GM18873 (cell line): ENCODE results near the gene KL.

ENCODE experiments used
- ATAC-seq: cut with Tn5 transposase; IDR thresholded peaks from one replicate; pipeline ENCODE4 v1.9.1; 2021; ENCODE audit warnings: mild to moderate bottlenecking, moderate library complexity, moderate number of reproducible peaks; ENCODE audit not compliant: unreplicated experiment, low FRiP score

KL gene

GRCh38 chr13:33076001-33076992 is 60.1 kb downstream of the KL start:
- ATAC-seq = no peak

DNA sequence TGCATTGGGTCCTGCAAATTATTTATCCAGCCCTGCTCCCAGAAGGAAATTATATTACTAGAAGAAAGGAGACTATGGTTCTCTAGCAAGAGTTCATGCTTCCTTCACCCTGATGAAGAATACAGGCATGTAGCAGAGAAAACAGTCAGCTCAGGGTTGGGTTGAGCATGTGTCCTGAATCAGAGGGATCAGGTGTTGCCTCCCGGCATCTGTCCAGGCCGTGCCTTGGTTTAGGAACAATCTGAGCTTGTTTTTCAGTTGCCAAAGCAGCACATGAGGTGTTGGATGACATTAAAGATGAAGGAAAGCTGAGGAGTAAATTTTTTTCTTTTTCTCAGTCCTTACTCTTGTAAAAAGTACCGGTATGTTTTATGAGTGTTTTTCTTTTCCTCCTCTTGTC is 62.0 kb downstream of the KL start:
- ATAC-seq = no peak

DNA sequence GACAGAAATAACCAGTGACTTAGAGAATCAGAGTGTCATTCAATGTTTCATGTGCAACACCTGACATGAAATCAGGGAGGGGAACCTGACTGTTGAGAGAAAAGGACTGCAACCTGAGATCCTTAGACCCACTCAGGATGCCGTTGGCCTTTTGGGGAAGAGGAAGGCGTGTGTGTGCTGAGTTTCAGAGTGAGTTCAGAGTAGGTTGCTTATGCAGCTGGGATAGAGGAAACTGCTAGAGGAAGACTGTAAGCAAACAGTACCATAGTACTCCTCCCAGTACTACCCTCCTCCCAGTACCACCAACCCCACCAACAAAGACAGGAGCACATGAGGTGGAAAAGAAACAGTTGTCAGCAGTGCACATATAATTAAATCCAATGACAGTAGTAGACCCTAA is 63.7 kb downstream of the KL start:
- no peak for ATAC-seq

GRCh38 chr13:33080972-33081590 is 64.9 kb downstream of the KL start:
- ATAC-seq = no peak

GRCh38 chr13:33081666-33082065 is 65.4 kb downstream of the KL start:
- no peak for ATAC-seq

GRCh38 chr13:33083054-33083453 is 66.8 kb downstream of the KL start:
- no peak for ATAC-seq

DNA sequence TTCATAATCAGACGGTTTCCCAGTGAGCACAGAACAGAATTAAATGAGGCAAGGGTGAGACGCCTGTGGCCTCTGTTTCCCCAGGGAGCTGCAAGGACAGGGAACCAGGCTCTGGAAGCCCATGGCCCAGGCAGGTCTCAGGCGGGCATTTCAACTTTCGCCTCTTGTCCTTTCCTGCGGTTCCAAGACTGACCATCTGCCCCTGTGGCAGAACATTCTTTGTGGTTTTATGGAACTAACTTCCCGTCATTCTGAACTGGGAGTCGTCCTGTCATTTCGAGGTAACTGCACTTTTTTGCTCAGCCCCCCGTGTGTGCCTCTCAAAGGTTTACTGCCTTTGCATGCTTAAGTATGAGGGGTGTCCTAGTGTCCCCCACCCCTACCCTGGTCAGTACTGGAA is 70.9 kb downstream of the KL start:
- ATAC-seq = no peak

- no peak for ATAC-seq
Observed at GRCh38 chr13:33087790-33088189, 71.6 kb downstream of the KL start.

DNA sequence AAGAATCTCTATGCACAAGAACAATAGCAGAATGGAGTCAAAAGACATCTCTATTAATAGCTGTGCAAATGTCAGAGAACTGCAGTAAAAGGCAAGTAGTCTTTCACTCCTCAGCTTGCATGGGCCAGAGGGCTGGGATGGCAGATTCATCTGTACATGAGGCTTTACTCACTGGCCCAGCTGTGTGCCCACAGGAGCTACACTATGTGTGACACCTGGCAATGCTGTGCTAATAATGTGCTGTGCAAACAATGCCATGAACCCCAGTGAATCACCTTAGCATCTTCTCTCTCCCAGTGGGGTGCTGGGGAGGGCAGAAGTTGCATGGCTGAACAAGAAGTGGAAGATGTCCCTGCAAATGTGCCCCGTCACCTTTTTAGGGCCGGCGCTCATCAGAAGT is 73.1 kb downstream of the KL start:
- no peak for ATAC-seq

GRCh38 chr13:33090755-33091414 is 74.7 kb downstream of the KL start:
- no peak for ATAC-seq

DNA sequence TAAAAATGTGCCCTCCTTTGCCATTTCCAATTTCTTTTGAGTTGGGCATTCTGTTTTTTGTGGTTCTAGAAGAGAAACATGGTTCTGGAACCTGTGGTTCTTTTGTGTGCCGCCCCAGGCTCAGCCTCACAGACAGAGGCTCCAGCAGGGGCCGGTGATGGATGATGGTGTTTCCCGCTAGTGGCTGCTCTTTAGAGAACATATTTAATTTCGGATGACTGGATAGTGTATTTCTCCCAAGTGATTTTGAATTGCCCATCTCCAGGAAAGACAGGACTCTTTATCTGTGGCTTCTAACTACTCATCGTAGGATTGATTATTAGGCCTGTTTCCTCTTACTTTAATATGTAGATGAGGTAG is 75.2 kb downstream of the KL start:
- no peak for ATAC-seq

DNA sequence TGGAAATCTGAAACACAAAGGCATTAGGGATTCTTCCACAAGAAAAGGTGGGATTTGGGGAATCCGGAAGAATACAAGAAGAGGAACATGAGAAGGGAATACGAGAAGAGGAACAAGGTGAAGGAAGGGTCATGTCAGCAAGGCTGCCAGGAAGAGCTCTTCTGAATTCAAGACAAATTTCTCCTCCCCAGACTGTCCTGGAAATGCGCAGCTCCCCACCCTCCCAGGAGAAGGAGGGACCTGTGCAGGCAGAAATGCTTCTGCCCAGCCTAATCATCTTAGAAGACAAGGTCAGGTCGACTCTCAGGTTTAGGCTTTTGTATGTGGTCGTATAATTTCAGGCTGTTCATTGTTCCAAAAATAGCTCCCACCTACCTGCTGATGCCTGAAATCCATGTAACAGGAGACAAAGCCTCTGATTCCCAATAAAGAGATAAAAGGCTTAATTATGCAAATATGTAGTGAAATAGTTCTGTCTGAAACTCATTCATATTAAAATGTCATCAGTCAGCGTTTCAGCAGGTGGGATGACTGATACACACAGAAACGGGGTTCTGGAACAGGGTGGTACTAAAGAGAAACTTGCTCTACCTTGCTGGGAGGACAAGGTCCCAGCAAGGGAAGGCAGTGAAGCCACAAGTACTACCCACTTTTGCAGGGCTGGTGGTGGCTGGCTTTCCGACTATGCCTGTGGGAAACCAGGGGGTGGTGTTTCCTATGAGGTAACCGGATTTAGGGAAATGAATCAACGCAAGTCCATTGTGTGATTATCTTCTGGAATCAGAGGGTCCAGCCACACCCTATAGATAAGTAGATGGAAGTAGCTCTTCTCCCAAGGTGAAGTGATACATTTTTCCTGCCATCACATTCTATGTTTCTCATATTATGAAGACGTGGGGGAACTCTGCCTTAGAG is 76.1 kb downstream of the KL start:
- ATAC-seq = no peak

GRCh38 chr13:33096886-33097605 is 80.8 kb downstream of the KL start:
- ATAC-seq = no peak

GRCh38 chr13:33099860-33100259 is 83.6 kb downstream of the KL start:
- ATAC-seq = no peak

- ATAC-seq = no peak
Observed at GRCh38 chr13:33100886-33101285, 84.7 kb downstream of the KL start.

GRCh38 chr13:33101835-33102234 is 85.6 kb downstream of the KL start:
- ATAC-seq = no peak

GRCh38 chr13:33103457-33103856 is 87.2 kb downstream of the KL start:
- no peak for ATAC-seq

DNA sequence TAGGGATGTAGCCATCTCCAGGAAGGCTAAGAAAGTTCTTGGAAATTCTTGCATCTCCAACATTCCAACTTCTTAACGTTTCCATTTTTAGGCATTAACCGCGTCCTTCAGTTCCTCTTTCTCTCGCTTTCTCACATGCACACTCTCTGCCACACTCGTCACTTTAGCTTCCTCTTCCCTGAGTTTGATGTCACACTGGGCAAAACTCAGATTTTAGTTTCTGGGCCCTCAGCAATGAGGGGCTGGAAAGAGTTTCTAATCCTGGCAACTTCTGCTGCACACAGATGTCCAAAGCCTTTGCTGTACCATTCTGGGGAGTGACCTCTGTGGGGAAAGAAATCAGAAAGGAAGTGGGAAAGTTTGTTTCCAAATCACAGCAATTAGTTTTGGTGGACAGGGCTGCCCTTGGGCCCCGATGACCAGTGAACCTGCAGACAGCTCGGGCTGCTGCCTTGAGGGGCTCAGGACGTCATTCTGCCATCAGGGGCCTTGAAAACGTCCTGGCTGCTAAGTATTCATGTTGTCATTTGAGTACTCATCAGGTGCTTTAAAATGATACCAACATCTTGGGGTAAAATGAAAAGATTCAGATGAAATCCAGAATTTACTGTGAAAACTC is 89.3 kb downstream of the KL start:
- no peak for ATAC-seq

GRCh38 chr13:33106656-33107360 is 90.6 kb downstream of the KL start:
- no peak for ATAC-seq
